ENCODE results near the gene SOHLH2. TPM values are rescaled to one million over a fixed set of nuclear protein-coding genes. Genes with fewer than 3 reads are reported as not detected.

SOHLH2 gene
- total RNA-seq, 1 donor from 2014 or later, result 0.58 TPM

- no peak for DNase-seq (ENCODE audit: low spot score in 2 of 2, unreplicated experiment in 2 of 2)
- Mint-ChIP-seq H3K27me3 (ENCODE audit: low read depth) (peaks cover 26% of the 10 kb centered on the region), H3K9me3 (no peaks in the 10 kb centered on the region), H3K4me1 (peaks cover 11% of the 10 kb centered on the region), H3K4me3 (no peak overlapping the region), H3K27ac (no peak overlapping the region), H3K36me3 (peaks cover 24% of the 10 kb centered on the region)
- TF ChIP-seq CTCF (IDR thresholded peaks at IDR 0.05; ENCODE audit: unreplicated experiment), result no peak
These were observed 90.0 kb downstream of the SOHLH2 start for GRCh38 chr13:36124236-36124822.

Other genes starting within 250 kb of the SOHLH2 start
- gene DCLK1, start 83.2 kb downstream of the SOHLH2 start, total RNA-seq, result 21.7 to 23.1 TPM (median 22.6 TPM) in 3 replicates
- gene CCDC169, start 83.3 kb upstream of the SOHLH2 start, total RNA-seq, result 3.7 to 5.3 TPM (median 4.7 TPM) in 3 replicates
- gene SPART, start 131.8 kb upstream of the SOHLH2 start, total RNA-seq, result 88.5 to 90.7 TPM (median 89.5 TPM) in 3 replicates
- gene CCNA1, start 217.9 kb upstream of the SOHLH2 start, total RNA-seq, result 0.16 to 0.20 TPM (median 0.18 TPM) in 3 replicates

Measured in mesothelial cell of epicardium (in vitro differentiated cells).